Kidney (tissue), 14 donors: ENCODE results near the gene SYNPO2. TPM values are rescaled to one million over a fixed set of nuclear protein-coding genes. Genes with fewer than 3 reads are reported as not detected.

Experiments
- DNase-seq, 5 donors: peaks; one replicate each; pipeline ENCODE4 v3.0.0-alpha.2; 2013 to 2020
- FAIRE-seq: peaks from 2 replicates; lab custom pipeline; 2012; peaks lifted over from hg19 to GRCh38; lab: Jason Lieb, UNC
- H3K27ac ChIP-seq, 2 donors: one replicate each; pipeline ENCODE4 v1.7.0; 2013; ENCODE audit warnings: low read depth in 2 of 2, low read length in 2 of 2, inconsistent platforms in 1 of 2
- H3K27me3 ChIP-seq: one replicate; pipeline ENCODE4 v1.7.1; 2013; ENCODE audit warnings: low read length, inconsistent platforms; ENCODE audit not compliant: control insufficient read depth, insufficient read depth
- H3K36me3 ChIP-seq, 3 donors: one replicate each; pipeline versions ENCODE4 v1.7.0 to v1.7.1; 2013; ENCODE audit warnings: low read length in 3 of 3, control low read depth in 1 of 3, inconsistent platforms in 1 of 3; ENCODE audit not compliant: insufficient read depth in 3 of 3, control insufficient read depth in 2 of 3
- H3K4me1 ChIP-seq, 3 donors: one replicate each; pipeline versions ENCODE4 v1.7.0 to v1.7.1; 2013; ENCODE audit warnings: low read length in 3 of 3, inconsistent platforms in 1 of 3, low read depth in 1 of 3; ENCODE audit not compliant: control insufficient read depth in 2 of 3, insufficient read depth in 2 of 3
- H3K4me3 ChIP-seq, 3 donors: one replicate each; pipeline versions ENCODE4 v1.7.0 to v1.8.1; 2013; ENCODE audit warnings: low read length in 3 of 3, control low read depth in 1 of 3, inconsistent platforms in 1 of 3
- H3K9ac ChIP-seq, 3 donors: one replicate each; pipeline versions ENCODE4 v1.7.0 to v1.7.1; 2013; ENCODE audit warnings: low read length in 3 of 3, control low read depth in 1 of 3, inconsistent platforms in 1 of 3
- H3K9me3 ChIP-seq, 3 donors: one replicate each; pipeline versions ENCODE4 v1.7.0 to v1.7.1; 2013; ENCODE audit warnings: low read length in 3 of 3, control low read depth in 1 of 3, inconsistent platforms in 1 of 3; ENCODE audit not compliant: control insufficient read depth in 2 of 3, insufficient read depth in 1 of 3
- CTCF ChIP-seq: IDR thresholded peaks from 3 replicates; pipeline ENCODE4 v1.5.1; 2012; ENCODE audit warnings: mild to moderate bottlenecking, moderate library complexity, borderline replicate concordance; ENCODE audit not compliant: insufficient read depth; ENCODE audit errors: extremely low read depth
- intact Hi-C: fragments of 100-400 bp; cut with DNase I; formaldehyde crosslinking; loops from one replicate; pipeline ENCODE4 v1.11.1; 2022
- polyA plus RNA-seq: library from polyadenylated mRNA; stranded (reverse); fragments of 350-450 nt; fragmentation: Illumina TruSeq; extraction: RNeasy Lipid Tissue Mini Kit (QIAGEN cat#74804); gene quantifications from one replicate; pipeline ENCODE4 v1.2.3, GENCODE V29; 2014; ENCODE audit warnings: low read depth, low replicate concordance; ENCODE audit not compliant: insufficient read depth
- total RNA-seq: library from RNA; stranded (reverse); fragmentation: NEBNext Ultra II Directional; extraction: Animal tissue kit (Norgen Biotek cat#: 25700); gene quantifications from one replicate; pipeline ENCODE4 v1.2.1, GENCODE V29; 2021
- donor health status: control.
- donor health status: control.
- donor health status: control.
- donor health status: control.
- donor health status: control.
- donor health status: DM: yes; HTN: yes; CAD: no.
- donor health status: Normal renal cell carcinoma (clear cell type).

SYNPO2 gene
- total and polyA plus RNA-seq, 2 donors from 2014 or later, result 7.5 to 56.5 TPM

GRCh38 chr4:119029847-119030535 is 141.3 kb downstream of the SYNPO2 start:
- Histone ChIP-seq H3K4me1 (peaks cover 0 to 4% (median 0%) of the 10 kb centered on the region in 3 donors), H3K36me3 (peaks cover 0 to 2% (median 0%) of the 10 kb centered on the region in 3 donors), H3K9ac (no peak overlapping the region), H3K4me3 (no peak overlapping the region), H3K27ac (no peak overlapping the region), H3K27me3 (no peaks in the 10 kb centered on the region), H3K9me3 (no peaks in the 10 kb centered on the region)
- intact Hi-C loops, result no loop called here
- no peak for DNase-seq
- FAIRE-seq, result no peak
- TF ChIP-seq CTCF, result no peak

- H3K27me3 ChIP-seq, result no peaks in the 10 kb centered on the region
- no peak for TF ChIP-seq CTCF
- no peaks in the 10 kb centered on the region for H3K9me3 ChIP-seq
- H3K27ac ChIP-seq, result no peak overlapping the region
- no peak overlapping the region for H3K9ac ChIP-seq
- DNase-seq (no peak), FAIRE-seq (no peak)
- H3K36me3 ChIP-seq, result peaks cover 0 to 2% (median 0%) of the 10 kb centered on the region in 3 donors
- intact Hi-C loops, result no loop called here
- peaks cover 0 to 4% (median 0%) of the 10 kb centered on the region in 3 donors for H3K4me1 ChIP-seq
- no peak overlapping the region for H3K4me3 ChIP-seq
Observed at GRCh38 chr4:119030536-119030890, 141.9 kb downstream of the SYNPO2 start.

GRCh38 chr4:119031218-119031617 is 142.6 kb downstream of the SYNPO2 start:
- no peak for FAIRE-seq
- intact Hi-C loops, result no loop called here
- no peaks in the 10 kb centered on the region for H3K9me3 ChIP-seq
- TF ChIP-seq CTCF, result no peak
- H3K27me3 ChIP-seq, result no peaks in the 10 kb centered on the region
- peaks cover 0 to 4% (median 0%) of the 10 kb centered on the region in 3 donors for H3K4me1 ChIP-seq
- H3K27ac ChIP-seq, result no peak overlapping the region
- peaks cover 0 to 2% (median 0%) of the 10 kb centered on the region in 3 donors for H3K36me3 ChIP-seq
- DNase-seq, result no peak
- H3K9ac ChIP-seq, result no peak overlapping the region
- H3K4me3 ChIP-seq, result no peak overlapping the region
